ENCODE results near the gene GNB3. TPM values are rescaled to one million over a fixed set of nuclear protein-coding genes. Genes with fewer than 3 reads are reported as not detected.

GNB3 gene
- total and polyA plus RNA-seq, 3 experiments from 2014 or later = 0.48 to 0.78 TPM; not detected in 1

DNA sequence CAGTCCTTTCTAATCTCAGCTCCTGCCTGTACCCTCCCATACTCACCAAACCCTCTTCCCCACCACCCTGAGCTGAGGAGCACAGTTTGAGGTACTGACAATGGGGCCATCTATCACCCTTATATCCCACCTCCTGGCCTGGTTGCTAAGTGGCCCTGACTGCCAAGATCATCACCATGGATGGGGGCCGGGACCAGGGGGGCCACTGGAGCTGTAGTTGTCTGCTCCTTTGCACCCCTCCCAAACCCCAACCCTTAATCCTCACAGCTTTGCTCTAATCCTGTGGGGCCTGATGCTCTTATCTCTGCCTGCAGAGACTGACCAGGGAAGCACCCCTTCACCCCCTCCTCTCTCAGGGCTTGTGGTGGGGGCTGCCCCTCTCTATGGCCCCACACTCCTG, 395 bp upstream of the GNB3 start:
- CTCF ChIA-PET = interaction anchor here (1.9 kb wide), 1 partner anchor 14 kb away, joined by 5 read pairs; no protein-coding TSS in a partner anchor
- H3K27me3 Mint-ChIP-seq = no peaks in the 10 kb centered on the region
- POLR2A ChIA-PET = no interaction called here
- DNase-seq = no peak
- Histone ChIP-seq H3K27ac (ENCODE audit: low read depth, low read length) (no peak overlapping the region), H3K9me3 (ENCODE audit: low read length) (no peaks in the 10 kb centered on the region), H3K4me1 (ENCODE audit: insufficient read depth, low read length) (peaks cover 6% of the 10 kb centered on the region), H3K4me3 (ENCODE audit: low read length) (no peak overlapping the region), H3K36me3 (ENCODE audit: insufficient read depth, low read length) (no peaks in the 10 kb centered on the region), H3K27me3 (ENCODE audit: insufficient read depth, low read length, poor library complexity, severe bottlenecking) (no peaks in the 10 kb centered on the region)
- H3K4me3 Mint-ChIP-seq = no peak overlapping the region
- H3K27ac Mint-ChIP-seq = no peak overlapping the region
- H3K9me3 Mint-ChIP-seq = no peaks in the 10 kb centered on the region
- H3K4me1 Mint-ChIP-seq = peaks cover 0 to 4% (median 3%) of the 10 kb centered on the region in 3 donors
- peaks cover 0 to 12% (median 1%) of the 10 kb centered on the region in 3 donors for H3K36me3 Mint-ChIP-seq

DNA sequence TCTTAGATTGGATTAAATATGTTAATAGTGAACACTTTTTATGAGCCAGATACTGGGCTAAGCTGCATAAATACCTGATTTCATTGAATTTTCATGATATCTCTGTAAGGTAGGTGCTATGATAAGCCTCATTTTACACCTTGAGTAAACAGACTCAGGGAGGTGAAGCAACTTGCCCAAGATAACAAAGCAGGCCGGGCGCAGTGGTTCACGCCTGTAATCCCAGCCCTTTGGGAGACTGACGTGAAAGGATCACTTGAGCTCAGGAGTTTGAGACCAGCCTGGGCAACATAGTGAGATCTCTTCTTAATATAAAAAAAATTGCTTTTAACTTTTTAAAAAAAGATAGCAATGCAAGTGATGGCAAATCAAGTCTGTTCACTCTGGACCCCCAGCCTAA, 1.4 kb downstream of the GNB3 start:
- Histone ChIP-seq H3K4me3 (ENCODE audit: low read length) (no peak overlapping the region), H3K9me3 (ENCODE audit: low read length) (no peaks in the 10 kb centered on the region), H3K27ac (ENCODE audit: low read depth, low read length) (no peak overlapping the region), H3K4me1 (ENCODE audit: insufficient read depth, low read length) (no peaks in the 10 kb centered on the region), H3K27me3 (ENCODE audit: insufficient read depth, low read length, poor library complexity, severe bottlenecking) (no peaks in the 10 kb centered on the region), H3K36me3 (ENCODE audit: insufficient read depth, low read length) (no peaks in the 10 kb centered on the region)
- CTCF ChIA-PET = interaction anchor here (0.8 to 1.3 kb wide), 3 partner anchors 13 to 30 kb away, joined by 3 read pairs; no protein-coding TSS in a partner anchor
- Mint-ChIP-seq H3K27me3 (no peaks in the 10 kb centered on the region), H3K27ac (no peak overlapping the region), H3K36me3 (peaks cover 0 to 18% (median 1%) of the 10 kb centered on the region in 3 donors), H3K4me1 (no peaks in the 10 kb centered on the region), H3K4me3 (no peak overlapping the region), H3K9me3 (no peaks in the 10 kb centered on the region)
- no peak for DNase-seq
- POLR2A ChIA-PET = no interaction called here

DNA sequence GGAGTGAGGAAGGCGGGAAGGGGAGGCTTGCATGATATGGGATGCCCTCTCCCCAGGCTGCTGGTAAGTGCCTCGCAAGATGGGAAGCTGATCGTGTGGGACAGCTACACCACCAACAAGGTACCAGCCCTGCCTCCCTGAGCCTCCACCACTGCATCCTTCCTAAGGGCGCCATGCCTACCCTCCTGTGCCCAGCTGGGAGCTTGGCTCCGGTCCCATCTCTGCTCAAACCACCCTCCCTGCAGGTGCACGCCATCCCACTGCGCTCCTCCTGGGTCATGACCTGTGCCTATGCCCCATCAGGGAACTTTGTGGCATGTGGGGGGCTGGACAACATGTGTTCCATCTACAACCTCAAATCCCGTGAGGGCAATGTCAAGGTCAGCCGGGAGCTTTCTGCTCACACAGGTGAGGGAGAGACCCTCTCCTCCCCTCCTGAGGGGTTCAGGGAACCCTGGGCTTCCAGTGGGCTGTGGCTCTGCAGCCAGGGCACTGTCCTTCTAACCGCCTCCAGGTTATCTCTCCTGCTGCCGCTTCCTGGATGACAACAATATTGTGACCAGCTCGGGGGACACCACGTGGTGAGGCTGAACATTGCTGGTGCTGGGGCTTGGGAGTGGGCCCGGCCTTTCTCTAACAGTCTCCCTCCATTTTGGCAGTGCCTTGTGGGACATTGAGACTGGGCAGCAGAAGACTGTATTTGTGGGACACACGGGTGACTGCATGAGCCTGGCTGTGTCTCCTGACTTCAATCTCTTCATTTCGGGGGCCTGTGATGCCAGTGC, 2.6 kb downstream of the GNB3 start:
- no peaks in the 10 kb centered on the region for H3K27me3 ChIP-seq (ENCODE audit: insufficient read depth, low read length, poor library complexity, severe bottlenecking)
- peak overlapping the region in 2 of 8 donors; percentile 22 to 34 for H3K27ac Mint-ChIP-seq
- H3K4me3 Mint-ChIP-seq = no peak overlapping the region
- CTCF ChIA-PET = interaction anchor here (1.3 to 12.8 kb wide), 2 partner anchors 10 to 23 kb away, joined by 3 to 91 read pairs; no protein-coding TSS in a partner anchor
- H3K36me3 ChIP-seq (ENCODE audit: insufficient read depth, low read length) = no peaks in the 10 kb centered on the region
- H3K27ac ChIP-seq (ENCODE audit: low read depth, low read length) = no peak overlapping the region
- DNase-seq = no peak
- no peaks in the 10 kb centered on the region for H3K27me3 Mint-ChIP-seq
- H3K4me3 ChIP-seq (ENCODE audit: low read length) = no peak overlapping the region
- no peaks in the 10 kb centered on the region for H3K4me1 ChIP-seq (ENCODE audit: insufficient read depth, low read length)
- no peaks in the 10 kb centered on the region for H3K4me1 Mint-ChIP-seq
- H3K9me3 Mint-ChIP-seq = no peaks in the 10 kb centered on the region
- H3K36me3 Mint-ChIP-seq = peaks cover 0 to 17% (median 1%) of the 10 kb centered on the region in 3 donors
- no peaks in the 10 kb centered on the region for H3K9me3 ChIP-seq (ENCODE audit: low read length)
- POLR2A ChIA-PET = no interaction called here

DNA sequence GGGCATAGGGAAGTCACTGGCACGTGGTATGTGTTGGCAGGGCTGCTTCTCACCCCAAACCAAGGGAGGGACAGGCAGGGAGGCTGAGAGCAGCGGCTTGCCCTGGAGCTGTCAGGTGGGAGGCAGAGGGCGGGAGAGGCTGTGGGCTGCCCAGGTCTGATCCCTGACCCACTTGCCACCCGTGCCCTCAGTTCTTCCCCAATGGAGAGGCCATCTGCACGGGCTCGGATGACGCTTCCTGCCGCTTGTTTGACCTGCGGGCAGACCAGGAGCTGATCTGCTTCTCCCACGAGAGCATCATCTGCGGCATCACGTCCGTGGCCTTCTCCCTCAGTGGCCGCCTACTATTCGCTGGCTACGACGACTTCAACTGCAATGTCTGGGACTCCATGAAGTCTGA, 4.7 kb downstream of the GNB3 start:
- no peaks in the 10 kb centered on the region for H3K4me1 ChIP-seq (ENCODE audit: insufficient read depth, low read length)
- Mint-ChIP-seq H3K36me3 (peaks cover 0 to 13% (median 1%) of the 10 kb centered on the region in 3 donors), H3K9me3 (no peaks in the 10 kb centered on the region), H3K4me3 (no peak overlapping the region), H3K27ac (no peak overlapping the region), H3K27me3 (no peaks in the 10 kb centered on the region), H3K4me1 (peaks cover 0 to 5% (median 0%) of the 10 kb centered on the region in 3 donors)
- ChIA-PET CTCF (interaction anchor here (12.8 kb wide), 1 partner anchor 12 kb away, joined by 91 read pairs; no protein-coding TSS in a partner anchor), POLR2A (no interaction called here)
- H3K4me3 ChIP-seq (ENCODE audit: low read length) = no peak overlapping the region
- no peaks in the 10 kb centered on the region for H3K27me3 ChIP-seq (ENCODE audit: insufficient read depth, low read length, poor library complexity, severe bottlenecking)
- DNase-seq = no peak
- H3K9me3 ChIP-seq (ENCODE audit: low read length) = no peaks in the 10 kb centered on the region
- no peaks in the 10 kb centered on the region for H3K36me3 ChIP-seq (ENCODE audit: insufficient read depth, low read length)
- no peak overlapping the region for H3K27ac ChIP-seq (ENCODE audit: low read depth, low read length)

DNA sequence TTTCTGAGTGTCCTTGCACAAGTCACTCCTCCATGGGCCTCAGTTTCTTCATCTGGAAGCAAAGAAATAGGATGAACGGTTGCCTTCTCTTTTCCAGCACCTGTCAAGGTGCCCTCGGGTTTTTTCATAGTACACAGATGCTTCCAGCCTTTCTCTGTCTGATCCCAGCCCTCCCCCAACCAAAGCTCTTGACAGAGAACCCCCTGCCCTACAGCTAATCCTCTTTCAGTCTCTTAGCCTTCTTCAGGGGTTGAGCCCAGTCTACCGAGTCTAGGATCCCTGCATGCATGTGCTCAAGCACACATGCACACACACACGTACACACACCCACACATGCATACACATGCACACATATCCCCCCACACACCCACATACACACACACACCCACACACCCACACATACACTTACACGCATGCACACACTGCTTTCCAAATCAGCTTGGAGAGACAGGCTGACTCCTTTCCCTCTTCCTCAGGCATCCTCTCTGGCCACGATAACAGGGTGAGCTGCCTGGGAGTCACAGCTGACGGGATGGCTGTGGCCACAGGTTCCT, 5.7 kb downstream of the GNB3 start:
- no peak for DNase-seq
- peak overlapping the region in 2 of 8 donors; percentile 33 to 37 for H3K27ac Mint-ChIP-seq
- no peaks in the 10 kb centered on the region for H3K4me1 ChIP-seq (ENCODE audit: insufficient read depth, low read length)
- H3K27ac ChIP-seq (ENCODE audit: low read depth, low read length) = no peak overlapping the region
- no peaks in the 10 kb centered on the region for H3K36me3 ChIP-seq (ENCODE audit: insufficient read depth, low read length)
- ChIA-PET CTCF (interaction anchor here (1.2 to 12.8 kb wide), 2 partner anchors 13 to 23 kb away, joined by 3 to 91 read pairs; no protein-coding TSS in a partner anchor), POLR2A (no interaction called here)
- peaks cover 3 to 12% (median 5%) of the 10 kb centered on the region in 3 donors for H3K4me1 Mint-ChIP-seq
- H3K4me3 Mint-ChIP-seq = no peak overlapping the region
- no peaks in the 10 kb centered on the region for H3K27me3 Mint-ChIP-seq
- peaks cover 0 to 15% (median 1%) of the 10 kb centered on the region in 3 donors for H3K36me3 Mint-ChIP-seq
- no peaks in the 10 kb centered on the region for H3K27me3 ChIP-seq (ENCODE audit: insufficient read depth, low read length, poor library complexity, severe bottlenecking)
- no peaks in the 10 kb centered on the region for H3K9me3 ChIP-seq (ENCODE audit: low read length)
- no peak overlapping the region for H3K4me3 ChIP-seq (ENCODE audit: low read length)
- no peaks in the 10 kb centered on the region for H3K9me3 Mint-ChIP-seq

DNA sequence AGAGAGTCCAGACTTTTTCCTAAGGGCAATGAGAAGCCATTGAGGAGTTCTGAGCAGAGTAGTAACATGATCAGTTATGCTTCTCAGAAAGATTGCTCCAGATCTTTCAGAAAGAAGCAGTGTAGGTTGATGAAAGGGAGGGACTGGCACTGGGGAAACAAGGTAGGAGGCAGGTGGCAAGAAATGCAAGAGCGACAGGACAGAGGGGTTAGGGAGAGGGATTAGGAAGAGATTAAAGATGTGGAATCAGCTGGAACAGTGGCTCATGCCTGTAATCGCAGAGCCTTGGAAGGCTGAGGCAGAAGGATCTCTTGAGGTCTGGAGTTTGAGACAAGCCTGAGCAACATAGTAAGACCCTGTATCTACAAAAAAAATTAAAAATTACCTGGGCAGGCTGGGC, 7.0 kb downstream of the GNB3 start:
- Histone ChIP-seq H3K4me3 (ENCODE audit: low read length) (no peak overlapping the region), H3K4me1 (ENCODE audit: insufficient read depth, low read length) (no peaks in the 10 kb centered on the region), H3K27me3 (ENCODE audit: insufficient read depth, low read length, poor library complexity, severe bottlenecking) (no peaks in the 10 kb centered on the region), H3K27ac (ENCODE audit: low read depth, low read length) (no peak overlapping the region), H3K9me3 (ENCODE audit: low read length) (no peaks in the 10 kb centered on the region), H3K36me3 (ENCODE audit: insufficient read depth, low read length) (no peaks in the 10 kb centered on the region)
- H3K36me3 Mint-ChIP-seq = peaks cover 0 to 23% (median 1%) of the 10 kb centered on the region in 3 donors
- no peaks in the 10 kb centered on the region for H3K9me3 Mint-ChIP-seq
- peak overlapping the region in 3 of 8 donors; percentile 5 to 72 (median 43) for H3K27ac Mint-ChIP-seq
- DNase-seq = no peak
- H3K4me3 Mint-ChIP-seq = peak overlapping the region in 2 of 7 donors; percentile 27 to 29
- H3K4me1 Mint-ChIP-seq = peaks cover 5 to 15% (median 5%) of the 10 kb centered on the region in 3 donors
- CTCF ChIA-PET = interaction anchor here (1.3 to 12.8 kb wide), 2 partner anchors 14 to 44 kb away, joined by 3 to 91 read pairs; no protein-coding TSS in a partner anchor
- POLR2A ChIA-PET = no interaction called here
- H3K27me3 Mint-ChIP-seq = no peaks in the 10 kb centered on the region

DNA sequence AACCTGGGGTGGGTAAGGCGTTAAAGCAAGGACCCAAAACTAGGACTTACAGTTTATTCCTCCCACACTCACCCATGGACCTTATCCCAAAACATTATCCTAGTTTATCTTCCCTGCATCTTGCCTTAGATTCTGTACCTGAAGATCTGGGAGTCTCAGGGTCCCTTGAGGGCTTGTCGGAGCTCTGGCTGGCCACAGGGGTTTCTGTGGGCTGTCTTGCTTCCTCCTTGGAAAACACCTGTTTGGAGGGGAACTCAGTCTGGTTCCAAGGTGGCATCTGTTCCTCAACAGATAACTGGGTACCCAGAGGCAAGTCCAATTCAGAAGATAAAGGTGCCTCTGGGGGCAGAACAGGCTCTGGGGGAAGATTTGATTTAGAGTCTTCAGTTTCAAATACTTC, 8.7 kb downstream of the GNB3 start:
- Histone ChIP-seq H3K9me3 (ENCODE audit: low read length) (no peaks in the 10 kb centered on the region), H3K27ac (ENCODE audit: low read depth, low read length) (no peak overlapping the region), H3K4me1 (ENCODE audit: insufficient read depth, low read length) (peaks cover 15% of the 10 kb centered on the region), H3K4me3 (ENCODE audit: low read length) (no peak overlapping the region), H3K27me3 (ENCODE audit: insufficient read depth, low read length, poor library complexity, severe bottlenecking) (no peaks in the 10 kb centered on the region), H3K36me3 (ENCODE audit: insufficient read depth, low read length) (no peaks in the 10 kb centered on the region)
- ChIA-PET CTCF (interaction anchor here (1.0 to 12.8 kb wide), 3 partner anchors 16 to 23 kb away, joined by 3 to 91 read pairs (median 6); partner anchors contain the start of gene SPSB2), POLR2A (no interaction called here)
- no peaks in the 10 kb centered on the region for H3K27me3 Mint-ChIP-seq
- H3K36me3 Mint-ChIP-seq = peaks cover 0 to 26% (median 1%) of the 10 kb centered on the region in 3 donors
- DNase-seq = no peak
- H3K4me3 Mint-ChIP-seq = peak overlapping the region in 1 of 7 donors; percentile 82
- no peaks in the 10 kb centered on the region for H3K9me3 Mint-ChIP-seq
- H3K27ac Mint-ChIP-seq = peak overlapping the region in 2 of 8 donors; percentile 47 to 68
- H3K4me1 Mint-ChIP-seq = peaks cover 20 to 31% (median 20%) of the 10 kb centered on the region in 3 donors

Data from CD8-positive, alpha-beta memory T cell (primary cell).